ENCODE data around the gene LRP1B.

Gene LRP1B

DNA sequence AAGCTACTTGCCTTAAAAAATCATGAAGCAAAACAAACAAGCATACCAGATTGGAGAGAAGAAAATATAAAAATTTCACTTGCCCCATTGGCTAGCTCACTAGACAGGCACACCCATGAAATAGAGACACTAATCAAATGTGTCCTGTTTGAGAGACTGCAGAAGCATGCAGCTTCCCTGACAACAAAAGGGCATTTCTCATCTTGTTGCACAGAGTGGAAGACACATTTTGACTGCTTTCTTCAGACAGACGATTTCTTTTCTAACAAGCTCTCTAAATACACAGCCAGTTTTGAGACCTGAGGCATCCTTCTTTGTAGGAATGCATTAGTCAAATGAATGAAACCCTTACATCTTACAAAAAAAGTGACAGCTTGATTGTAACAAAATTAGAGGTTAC is 1792.0 kb downstream of the LRP1B start:
- H3K4me3 ChIP-seq (replicated peaks; ENCODE audit: low read depth, low read length), result no peak overlapping the region
- TF ChIP-seq, protein P1, sequence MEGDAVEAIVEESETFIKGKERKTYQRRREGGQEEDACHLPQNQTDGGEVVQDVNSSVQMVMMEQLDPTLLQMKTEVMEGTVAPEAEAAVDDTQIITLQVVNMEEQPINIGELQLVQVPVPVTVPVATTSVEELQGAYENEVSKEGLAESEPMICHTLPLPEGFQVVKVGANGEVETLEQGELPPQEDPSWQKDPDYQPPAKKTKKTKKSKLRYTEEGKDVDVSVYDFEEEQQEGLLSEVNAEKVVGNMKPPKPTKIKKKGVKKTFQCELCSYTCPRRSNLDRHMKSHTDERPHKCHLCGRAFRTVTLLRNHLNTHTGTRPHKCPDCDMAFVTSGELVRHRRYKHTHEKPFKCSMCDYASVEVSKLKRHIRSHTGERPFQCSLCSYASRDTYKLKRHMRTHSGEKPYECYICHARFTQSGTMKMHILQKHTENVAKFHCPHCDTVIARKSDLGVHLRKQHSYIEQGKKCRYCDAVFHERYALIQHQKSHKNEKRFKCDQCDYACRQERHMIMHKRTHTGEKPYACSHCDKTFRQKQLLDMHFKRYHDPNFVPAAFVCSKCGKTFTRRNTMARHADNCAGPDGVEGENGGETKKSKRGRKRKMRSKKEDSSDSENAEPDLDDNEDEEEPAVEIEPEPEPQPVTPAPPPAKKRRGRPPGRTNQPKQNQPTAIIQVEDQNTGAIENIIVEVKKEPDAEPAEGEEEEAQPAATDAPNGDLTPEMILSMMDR (IDR thresholded peaks at IDR 0.05; ENCODE audit: low read depth, low read length, missing control alignments), result no peak
- no peak for DNase-seq (ENCODE audit: extremely low read depth, low read depth)

DNA sequence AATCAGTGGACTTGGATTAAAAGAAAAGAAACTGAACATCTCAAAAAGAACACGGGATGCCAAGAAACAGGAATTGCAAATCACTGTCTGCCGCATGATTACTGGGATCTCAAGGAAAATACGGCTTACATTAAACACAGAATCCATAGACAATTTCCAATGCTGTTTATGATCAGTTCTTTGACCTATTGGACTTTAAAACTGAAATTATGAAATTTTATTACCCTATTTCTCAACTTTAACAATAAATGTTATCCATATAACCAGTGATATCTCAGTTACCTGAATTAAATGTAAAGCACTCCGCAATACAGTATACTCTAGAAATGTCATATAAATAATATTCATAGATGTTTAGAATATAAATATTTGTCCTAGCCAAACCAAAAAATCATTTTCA is 1793.8 kb downstream of the LRP1B start:
- TF ChIP-seq, protein P1 (IDR thresholded peaks at IDR 0.05; ENCODE audit: low read depth, low read length, missing control alignments), result no peak
- no peak overlapping the region for H3K4me3 ChIP-seq (replicated peaks; ENCODE audit: low read depth, low read length)
- no peak for DNase-seq (ENCODE audit: extremely low read depth, low read depth)

DNA sequence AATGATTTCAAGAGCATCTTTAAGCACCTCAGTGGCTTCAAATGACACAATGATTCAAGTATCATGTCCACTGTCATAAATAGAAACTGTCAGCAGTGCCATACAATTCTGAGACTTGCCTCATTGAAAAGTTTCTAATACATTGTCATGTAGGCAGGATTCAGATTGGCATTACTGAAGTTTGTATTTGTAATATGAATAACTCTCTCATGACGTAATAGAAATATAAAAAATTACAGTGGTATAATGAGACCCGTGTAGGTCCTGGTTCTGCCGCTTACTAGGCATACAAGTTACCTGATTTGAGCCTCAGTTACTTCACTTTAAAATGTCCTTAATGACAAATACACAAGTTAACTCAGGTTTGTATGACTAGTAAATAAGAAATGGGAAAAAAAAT is 1814.5 kb downstream of the LRP1B start:
- TF ChIP-seq, protein P1 (IDR thresholded peaks at IDR 0.05; ENCODE audit: low read depth, low read length, missing control alignments), result no peak
- DNase-seq (ENCODE audit: extremely low read depth, low read depth), result no peak
- no peak overlapping the region for H3K4me3 ChIP-seq (replicated peaks; ENCODE audit: low read depth, low read length)

DNA sequence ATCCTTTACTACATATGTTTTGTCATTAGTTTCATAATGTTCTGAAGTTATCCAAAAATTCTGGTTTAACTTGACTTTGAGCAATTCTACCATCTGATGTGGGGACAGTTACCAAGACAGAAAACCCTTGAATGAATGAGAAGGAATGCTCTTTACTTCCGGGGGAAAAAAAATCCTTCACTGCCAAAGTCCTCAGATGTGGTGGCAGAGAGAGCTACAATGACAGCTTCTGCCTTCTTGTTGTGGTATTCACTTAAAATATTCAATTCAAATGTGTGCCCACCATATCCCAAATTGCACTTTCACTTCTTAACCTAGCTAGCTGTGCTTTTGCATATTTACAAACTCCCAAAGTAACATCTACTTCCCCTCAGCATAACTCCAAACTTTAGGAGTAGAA is 1818.9 kb downstream of the LRP1B start:
- DNase-seq (ENCODE audit: extremely low read depth, low read depth), result no peak
- H3K4me3 ChIP-seq (replicated peaks; ENCODE audit: low read depth, low read length), result no peak overlapping the region
- TF ChIP-seq, protein P1 (IDR thresholded peaks at IDR 0.05; ENCODE audit: low read depth, low read length, missing control alignments), result no peak

DNA sequence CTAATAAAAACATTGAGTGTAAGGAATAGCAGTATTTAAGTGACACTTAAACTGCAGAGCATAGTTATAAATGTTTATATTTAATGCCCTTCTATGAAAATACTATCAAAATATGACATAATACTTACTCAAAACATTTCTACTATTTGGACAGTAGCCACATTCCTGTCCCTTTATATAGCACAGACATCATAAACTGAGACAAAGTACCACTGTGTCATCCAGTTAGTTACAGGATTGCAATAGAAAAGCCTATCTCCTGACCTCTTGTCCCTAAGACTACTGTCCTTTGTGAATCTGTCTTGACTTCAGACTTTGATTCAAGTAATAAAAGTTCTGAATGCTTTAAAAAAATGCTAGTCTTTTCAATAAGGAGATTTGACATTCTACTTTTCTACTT is 1822.1 kb downstream of the LRP1B start:
- no peak overlapping the region for H3K4me3 ChIP-seq (replicated peaks; ENCODE audit: low read depth, low read length)
- TF ChIP-seq, protein P1 (IDR thresholded peaks at IDR 0.05; ENCODE audit: low read depth, low read length, missing control alignments), result no peak
- DNase-seq (ENCODE audit: extremely low read depth, low read depth), result no peak

DNA sequence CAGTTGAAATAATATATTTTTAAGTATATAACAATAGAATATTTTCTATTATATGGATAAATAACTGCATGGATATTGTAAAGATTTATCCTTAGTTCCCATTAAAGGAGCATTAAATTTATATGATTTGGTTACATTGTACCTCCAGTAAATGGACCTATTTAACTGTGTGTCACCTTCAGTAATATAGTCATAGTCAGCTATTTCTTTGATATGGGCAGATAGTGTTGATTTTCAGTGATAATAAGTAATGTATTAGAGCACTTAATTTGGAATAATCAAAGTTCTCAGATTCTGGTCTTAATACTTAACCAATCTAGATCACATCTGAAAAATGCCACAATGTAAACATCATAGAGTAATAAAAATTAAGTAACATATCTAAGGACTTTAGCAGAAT is 1823.3 kb downstream of the LRP1B start:
- DNase-seq (ENCODE audit: extremely low read depth, low read depth), result no peak
- TF ChIP-seq, protein P1 (IDR thresholded peaks at IDR 0.05; ENCODE audit: low read depth, low read length, missing control alignments), result no peak
- H3K4me3 ChIP-seq (replicated peaks; ENCODE audit: low read depth, low read length), result no peak overlapping the region

DNA sequence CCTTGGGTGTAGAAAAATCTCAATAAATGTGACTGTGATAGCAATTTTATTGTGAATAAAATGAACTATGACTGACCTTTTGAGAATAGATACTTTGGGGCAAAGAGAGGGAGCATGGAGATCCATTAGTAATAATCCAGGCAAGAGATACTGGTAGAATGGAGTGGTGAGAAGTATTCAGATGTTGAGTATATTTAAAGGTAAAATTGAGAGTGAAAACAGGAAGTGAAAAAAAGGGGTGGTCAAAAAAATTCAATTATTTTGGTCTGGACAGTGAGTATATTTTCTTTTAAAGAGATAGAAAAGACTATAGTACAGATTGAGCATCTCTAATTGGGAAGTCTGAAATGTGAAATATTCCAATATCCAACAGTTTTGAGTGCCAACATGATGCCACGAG is 1835.0 kb downstream of the LRP1B start:
- no peak for DNase-seq (ENCODE audit: extremely low read depth, low read depth)
- TF ChIP-seq, protein P1 (IDR thresholded peaks at IDR 0.05; ENCODE audit: low read depth, low read length, missing control alignments), result no peak
- no peak overlapping the region for H3K4me3 ChIP-seq (replicated peaks; ENCODE audit: low read depth, low read length)
